HCT116 (cell line): Measurements from ENCODE around the gene RASGRF2. TPM values are rescaled to one million over a fixed set of nuclear protein-coding genes. Genes with fewer than 3 reads are reported as not detected.

Experiments
- ATAC-seq: fragments of 200-7000 bp; cut with Tn5 transposase; 2 replicates; pipeline ENCODE4 v1.9.1; 2020; ENCODE audit warnings: mild to moderate bottlenecking, moderate library complexity
- BruUV-seq: library from RNA; stranded (reverse); fragments of 400-500 nt; replicated peaks from 2 replicates; lab custom pipeline; 2021; lab: Mats Ljungman, UMichigan
- CTCF ChIA-PET: fragments of 300-600 bp; sonication (Branson Sonifier 250); formaldehyde crosslinking; loops from one replicate; lab custom pipeline; 2021; ENCODE audit warnings: antibody characterized with exemption; lab: Charles Lee
- POLR2A ChIA-PET: fragments of 300-600, 350-600 bp; sonication (Branson Sonifier 250); formaldehyde crosslinking; loops from one replicate; lab custom pipeline; 2021; ENCODE audit warnings: antibody characterized with exemption; lab: Charles Lee
- RAD21 ChIA-PET, 2 experiments: fragments of 300-600 bp; sonication (Branson Sonifier 250); formaldehyde crosslinking; loops; one replicate each; lab custom pipeline; 2023; ENCODE audit warnings: low total read pairs in 2 of 2; ENCODE audit not compliant: uncharacterized antibody in 2 of 2, unreplicated experiment in 2 of 2, low non-redundant PET in 1 of 2; lab: Charles Lee
- DNase-seq: peaks from one replicate; pipeline ENCODE4 v3.0.0-alpha.2; 2010; ENCODE audit warnings: low read depth, low spot score
- H2AFZ ChIP-seq: fragments of 200-600 bp; shearing (Covaris generic), sonication (generic); 2 replicates; pipeline ENCODE4 v1.6.1; 2017; ENCODE audit warnings: low read depth, mixed run types, mixed read lengths, antibody characterized with exemption, low read length; ENCODE audit not compliant: poor library complexity, severe bottlenecking
- H3K27ac ChIP-seq: 2 replicates; pipeline ENCODE4 v1.5.1; 2012; ENCODE audit warnings: low read depth, low read length
- H3K27me3 ChIP-seq: fragments of 200-600 bp; sonication (generic); 2 replicates; pipeline ENCODE4 v1.6.1; 2016; ENCODE audit warnings: mixed run types, low read length, mixed read lengths; ENCODE audit not compliant: insufficient read depth
- H3K36me3 ChIP-seq, 2 experiments: fragments of 200-500 bp in 1 of 2; fragments of 200-600 bp in 1 of 2; sonication (Bioruptor generic) in 1 of 2; sonication (generic) in 1 of 2; 2 replicates each; pipeline versions ENCODE4 v1.5.1 to v1.6.1; 2014 to 2016; ENCODE audit warnings: low read length in 2 of 2, inconsistent platforms in 1 of 2, mixed read lengths in 1 of 2, mixed run types in 1 of 2; ENCODE audit not compliant: insufficient read depth in 2 of 2, control insufficient read depth in 1 of 2
- H3K4me1 ChIP-seq, 2 experiments: fragments of 200-600 bp in 1 of 2; sonication (generic) in 1 of 2; 2 replicates each; pipeline versions ENCODE4 v1.5.1 to v1.6.1; 2012 to 2017; ENCODE audit warnings: low read length in 2 of 2, inconsistent platforms in 1 of 2, mild to moderate bottlenecking in 1 of 2, mixed read lengths in 1 of 2, mixed run types in 1 of 2, moderate library complexity in 1 of 2; ENCODE audit not compliant: insufficient read depth in 2 of 2, control insufficient read depth in 1 of 2
- H3K4me2 ChIP-seq: fragments of 200-600 bp; sonication (generic); 2 replicates; pipeline ENCODE4 v1.6.1; 2017; ENCODE audit warnings: mixed run types, low read length, mixed read lengths
- H3K4me3 ChIP-seq, 2 experiments: fragments of 200-600 bp in 1 of 2; sonication (generic) in 1 of 2; replicated peaks in 1 of 2; 2 replicates each; pipeline ENCODE4 v1.5.1; 2011 to 2016; ENCODE audit warnings: low read length in 2 of 2, control low read depth in 1 of 2, low read depth in 1 of 2, mild to moderate bottlenecking in 1 of 2, mixed read lengths in 1 of 2, mixed run types in 1 of 2
- H3K79me2 ChIP-seq: fragments of 200-600 bp; sonication (generic); 2 replicates; pipeline ENCODE4 v1.6.1; 2017; ENCODE audit warnings: mild to moderate bottlenecking, mixed run types, low read length, moderate library complexity, mixed read lengths; ENCODE audit not compliant: insufficient read depth
- H3K9ac ChIP-seq: fragments of 200-600 bp; sonication (generic); 2 replicates; pipeline ENCODE4 v1.6.1; 2016; ENCODE audit warnings: low read length, mixed read lengths
- H3K9me2 ChIP-seq: fragments of 200-600 bp; sonication (generic), shearing (Covaris generic); 2 replicates; pipeline ENCODE4 v1.6.1; 2017; ENCODE audit warnings: mixed run types, mild to moderate bottlenecking, moderate library complexity; ENCODE audit not compliant: insufficient read depth
- H3K9me3 ChIP-seq, 2 experiments: fragments of 200-500 bp in 1 of 2; fragments of 200-600 bp in 1 of 2; sonication (Bioruptor generic) in 1 of 2; sonication (generic) in 1 of 2; 2 replicates each; pipeline ENCODE4 v1.6.1; 2014 to 2017; ENCODE audit warnings: low read length in 2 of 2, mixed read lengths in 2 of 2, inconsistent platforms in 1 of 2, low read depth in 1 of 2, mild to moderate bottlenecking in 1 of 2, mixed run types in 1 of 2, moderate library complexity in 1 of 2; ENCODE audit not compliant: control insufficient read depth in 1 of 2, insufficient read depth in 1 of 2
- H4K20me1 ChIP-seq: fragments of 200-600 bp; sonication (generic), shearing (Covaris generic); 2 replicates; pipeline ENCODE4 v1.6.1; 2017; ENCODE audit warnings: mixed run types, mild to moderate bottlenecking, moderate library complexity; ENCODE audit not compliant: insufficient read depth
- ATF3 ChIP-seq: IDR thresholded peaks from 2 replicates; pipeline ENCODE4 v1.6.1; 2012
- CBX3 ChIP-seq: IDR thresholded peaks from 2 replicates; pipeline ENCODE4 v1.6.1; 2012; ENCODE audit warnings: low read depth
- CEBPB ChIP-seq: IDR thresholded peaks from 2 replicates; pipeline ENCODE4 v1.6.1; 2012; ENCODE audit warnings: low read depth
- CTCF ChIP-seq, 3 experiments: fragments of 200-600 bp in 1 of 3; sonication (generic) in 1 of 3; IDR thresholded peaks in 2 of 3; conservative IDR thresholded peaks in 1 of 3; 2 replicates each; pipeline ENCODE4 v1.5.1; 2012 to 2017; ENCODE audit warnings: low read depth in 2 of 3, low read length in 2 of 3, antibody characterized with exemption in 1 of 3, borderline replicate concordance in 1 of 3, control low read depth in 1 of 3, mild to moderate bottlenecking in 1 of 3, mixed read lengths in 1 of 3, mixed run types in 1 of 3, moderate library complexity in 1 of 3; ENCODE audit not compliant: insufficient read depth in 1 of 3
- EGR1 ChIP-seq: IDR thresholded peaks from 2 replicates; pipeline ENCODE4 v1.6.1; 2012; ENCODE audit warnings: low read depth
- FOSL1 ChIP-seq: IDR thresholded peaks from 2 replicates; pipeline ENCODE4 v1.6.1; 2012; ENCODE audit warnings: low read depth
- POLR2A ChIP-seq: IDR thresholded peaks from 2 replicates; pipeline ENCODE4 v1.7.0; 2011; ENCODE audit warnings: borderline replicate concordance; ENCODE audit not compliant: insufficient read depth, insufficient read length; ENCODE audit errors: extremely low read depth
- SP1 ChIP-seq: IDR thresholded peaks from 2 replicates; pipeline ENCODE4 v1.6.1; 2012; ENCODE audit warnings: low read depth
- SRF ChIP-seq: IDR thresholded peaks from 2 replicates; pipeline ENCODE4 v1.6.1; 2012; ENCODE audit warnings: low read depth
- TCF7L2 ChIP-seq: IDR thresholded peaks from 2 replicates; pipeline ENCODE4 v1.7.0; 2011; ENCODE audit warnings: borderline replicate concordance, inconsistent platforms; ENCODE audit not compliant: insufficient read depth, insufficient read length; ENCODE audit errors: extremely low read depth
- ZBTB33 ChIP-seq: IDR thresholded peaks from 2 replicates; pipeline ENCODE4 v1.6.1; 2011; ENCODE audit warnings: mild to moderate bottlenecking, low read length, moderate library complexity; ENCODE audit not compliant: insufficient replicate concordance; ENCODE audit errors: extremely low read depth
- ZFX ChIP-seq: fragments of 450-650 bp; IDR thresholded peaks from 2 replicates; pipeline ENCODE4 v1.6.1; 2017
- ZNF274 ChIP-seq: fragments of 200-500 bp; sonication (Bioruptor generic); IDR thresholded peaks from 2 replicates; pipeline ENCODE4 v1.6.1; 2014; ENCODE audit warnings: mild to moderate bottlenecking, low read depth, low read length, inconsistent platforms
- intact Hi-C: fragments of 100-400 bp; cut with micrococcal nuclease; formaldehyde crosslinking; loops from 2 replicates; pipeline ENCODE4 v1.10.0; 2022
- total RNA-seq: library from RNA; stranded (reverse); gene quantifications from one replicate; pipeline ENCODE4 v1.2.1, GENCODE V29; 2021; ENCODE audit not compliant: unreplicated experiment

RASGRF2 gene
- total RNA-seq, 1 experiment from 2014 or later: 0.05 TPM

GRCh38 chr5:81239613-81240012 is 279.4 kb downstream of the RASGRF2 start:
- DNase-seq (no peak), ATAC-seq (no peak; the same call in 1 of the 2 replicates)
- intact Hi-C loops: no loop called here
- H3K27ac ChIP-seq: no peak overlapping the region
- no peak overlapping the region for H3K4me2 ChIP-seq
- H2AFZ ChIP-seq: no peak overlapping the region
- POLR2A ChIA-PET: no interaction called here
- no peak overlapping the region for H3K4me3 ChIP-seq
- no peaks in the 10 kb centered on the region for H4K20me1 ChIP-seq
- no peaks in the 10 kb centered on the region for H3K4me1 ChIP-seq
- BruUV-seq: no TSS peak
- H3K79me2 ChIP-seq: no peaks in the 10 kb centered on the region
- H3K27me3 ChIP-seq: no peaks in the 10 kb centered on the region
- CTCF ChIA-PET: no interaction called here
- H3K9ac ChIP-seq: no peak overlapping the region
- TF ChIP-seq ZFX (no peak), CTCF (IDR thresholded peaks at IDR 0.05 in 2 of 3, conservative IDR thresholded peaks at IDR 0.05 in 1 of 3; ENCODE audit: borderline replicate concordance in 1 of 3, insufficient read depth in 1 of 3, low read depth in 2 of 3, low read length in 2 of 3) (0 out of 6 replicates have a peak, but pooled peaks of 1 of the 3 experiments have one; percentile 4)
- no peaks in the 10 kb centered on the region for H3K9me3 ChIP-seq
- H3K36me3 ChIP-seq: 0 out of 4 replicates have a peak, but pooled peaks cover 0 to 2% of the 10 kb centered on the region in 2 experiments
- RAD21 ChIA-PET: no interaction called here
- H3K9me2 ChIP-seq: no peaks in the 10 kb centered on the region

GRCh38 chr5:81241001-81241400 is 280.8 kb downstream of the RASGRF2 start:
- H3K27me3 ChIP-seq: no peaks in the 10 kb centered on the region
- ChIA-PET POLR2A (no interaction called here), CTCF (no interaction called here), RAD21 (no interaction called here)
- H4K20me1 ChIP-seq: no peaks in the 10 kb centered on the region
- H3K4me2 ChIP-seq: no peak overlapping the region
- intact Hi-C loops: no loop called here
- no peaks in the 10 kb centered on the region for H3K9me2 ChIP-seq
- no peak overlapping the region for H3K4me3 ChIP-seq
- no TSS peak for BruUV-seq
- DNase-seq (no peak), ATAC-seq (no peak)
- H3K9ac ChIP-seq: no peak overlapping the region
- no peak for TF ChIP-seq CTCF (IDR thresholded peaks at IDR 0.05 in 2 of 3, conservative IDR thresholded peaks at IDR 0.05 in 1 of 3; ENCODE audit: borderline replicate concordance in 1 of 3, insufficient read depth in 1 of 3, low read depth in 2 of 3, low read length in 2 of 3)
- TF ChIP-seq ZBTB33: no peak
- TF ChIP-seq EGR1: no peak
- TF ChIP-seq SP1: no peak
- no peak for TF ChIP-seq POLR2A
- no peak for TF ChIP-seq SRF
- TF ChIP-seq ATF3: no peak
- TF ChIP-seq FOSL1: no peak
- no peak for TF ChIP-seq TCF7L2
- no peak for TF ChIP-seq CEBPB
- TF ChIP-seq ZNF274: no peak
- no peak for TF ChIP-seq CBX3
- no peaks in the 10 kb centered on the region for H3K9me3 ChIP-seq
- no peak overlapping the region for H2AFZ ChIP-seq
- 0 out of 4 replicates have a peak, but pooled peaks cover 0 to 2% of the 10 kb centered on the region in 2 experiments for H3K36me3 ChIP-seq
- peaks cover 0 to 9% of the 10 kb centered on the region in 2 experiments; a peak in 1 of 4 replicates for H3K4me1 ChIP-seq
- H3K79me2 ChIP-seq: no peaks in the 10 kb centered on the region
- no peak overlapping the region for H3K27ac ChIP-seq
